SK-N-SH (cell line): ENCODE data around the gene HIRA. TPM values are rescaled to one million over a fixed set of nuclear protein-coding genes. Genes with fewer than 3 reads are reported as not detected.

Experiments
- CTCF ChIA-PET: fragments of 300-600, 350-600 bp; formaldehyde crosslinking; extraction: SDS; loops from one replicate; lab custom pipeline; 2021; lab: Yijun Ruan, JAX
- POLR2A ChIA-PET: fragments of 350-600 bp; sonication (Branson Sonifier 250); formaldehyde crosslinking; extraction: SDS; loops from one replicate; lab custom pipeline; 2020; ENCODE audit warnings: antibody characterized with exemption, inconsistent platforms; lab: Yijun Ruan, JAX
- DNase-seq: peaks from one replicate; pipeline ENCODE4 v3.0.0; 2012
- H2AFZ ChIP-seq: fragments of 200-600 bp; sonication (generic); 2 replicates; pipeline ENCODE4 v1.8.1; 2016; ENCODE audit warnings: antibody characterized with exemption, mild to moderate bottlenecking, low read depth
- H3F3A ChIP-seq: fragments of 200-600 bp; sonication (generic); replicated peaks from 2 replicates; pipeline ENCODE3; 2016; ENCODE audit warnings: antibody characterized with exemption, mild to moderate bottlenecking; ENCODE audit not compliant: insufficient read depth
- H3K27ac ChIP-seq, 2 experiments: fragments of 200-500 bp in 1 of 2; fragments of 200-600 bp in 1 of 2; sonication (Bioruptor generic) in 1 of 2; sonication (generic), shearing (Covaris generic) in 1 of 2; 2 replicates each; pipeline versions ENCODE4 v1.5.1 to v1.6.1; 2014 to 2016; ENCODE audit warnings: low read depth in 2 of 2, inconsistent platforms in 1 of 2, low read length in 1 of 2, mild to moderate bottlenecking in 1 of 2, mixed read lengths in 1 of 2
- H3K27me3 ChIP-seq: fragments of 200-600 bp; sonication (generic), shearing (Covaris generic); 2 replicates; pipeline ENCODE4 v1.6.1; 2016; ENCODE audit warnings: mixed run types; ENCODE audit not compliant: insufficient read depth
- H3K36me3 ChIP-seq, 2 experiments: fragments of 200-500 bp in 1 of 2; fragments of 200-600 bp in 1 of 2; sonication (Bioruptor generic) in 1 of 2; sonication (generic) in 1 of 2; replicated peaks in 1 of 2; 2 replicates each; pipeline versions ENCODE3 to v1.5.1; 2014 to 2016; ENCODE audit warnings: low read length in 1 of 2, mild to moderate bottlenecking in 1 of 2; ENCODE audit not compliant: insufficient read depth in 2 of 2, control insufficient read depth in 1 of 2
- H3K4me1 ChIP-seq, 2 experiments: fragments of 200-500 bp in 1 of 2; fragments of 200-600 bp in 1 of 2; sonication (Bioruptor generic) in 1 of 2; sonication (generic), shearing (Covaris generic) in 1 of 2; 2 replicates each; pipeline versions ENCODE4 v1.5.1 to v1.6.1; 2014 to 2016; ENCODE audit warnings: low read depth in 1 of 2, low read length in 1 of 2, mixed run types in 1 of 2; ENCODE audit not compliant: insufficient read depth in 2 of 2, control insufficient read depth in 1 of 2
- H3K4me2 ChIP-seq: fragments of 200-600 bp; sonication (generic), shearing (Covaris generic); 2 replicates; pipeline ENCODE4 v1.6.1; 2017; ENCODE audit warnings: mixed run types
- H3K4me3 ChIP-seq, 2 experiments: fragments of 200-500 bp in 1 of 2; fragments of 200-600 bp in 1 of 2; sonication (Bioruptor generic) in 1 of 2; sonication (generic), shearing (Covaris generic) in 1 of 2; 2 replicates each; pipeline versions ENCODE4 v1.5.1 to v1.8.1; 2014 to 2016; ENCODE audit warnings: low read depth in 2 of 2, inconsistent platforms in 1 of 2, low read length in 1 of 2, mild to moderate bottlenecking in 1 of 2, mixed read lengths in 1 of 2, moderate library complexity in 1 of 2
- H3K79me2 ChIP-seq: fragments of 200-600 bp; sonication (generic); 2 replicates; pipeline ENCODE4 v1.8.1; 2017; ENCODE audit warnings: mild to moderate bottlenecking; ENCODE audit not compliant: insufficient read depth
- H3K9ac ChIP-seq: fragments of 200-600 bp; sonication (generic); 2 replicates; pipeline ENCODE4 v1.6.1; 2017; ENCODE audit warnings: mixed run types
- H3K9me2 ChIP-seq: fragments of 200-600 bp; sonication (generic); 2 replicates; pipeline ENCODE4 v1.6.1; 2017; ENCODE audit warnings: mixed run types
- H3K9me3 ChIP-seq: fragments of 200-600 bp; sonication (generic); 2 replicates; pipeline ENCODE4 v1.6.1; 2017; ENCODE audit warnings: mixed run types, mild to moderate bottlenecking, moderate library complexity
- H4K20me1 ChIP-seq: fragments of 200-600 bp; sonication (generic); 2 replicates; pipeline ENCODE4 v1.6.1; 2017; ENCODE audit warnings: mild to moderate bottlenecking, mixed run types; ENCODE audit not compliant: insufficient read depth
- ELF1 ChIP-seq: IDR thresholded peaks from 2 replicates; pipeline ENCODE4 v1.4.0; 2012
- EZH2phosphoT487 ChIP-seq: fragments of 200-600 bp; sonication (generic); IDR thresholded peaks from 2 replicates; pipeline ENCODE4 v1.6.1; 2017; ENCODE audit warnings: low read depth, mixed run types, mild to moderate bottlenecking, antibody characterized with exemption, moderate library complexity, borderline replicate concordance
- FOSL2 ChIP-seq: IDR thresholded peaks from 2 replicates; pipeline ENCODE4 v1.4.0; 2012; ENCODE audit warnings: low read depth, mild to moderate bottlenecking, moderate library complexity, borderline replicate concordance
- FOXJ3 ChIP-seq: sonication (generic); formaldehyde crosslinking; IDR thresholded peaks from 2 replicates; pipeline ENCODE4 v1.5.1; 2020; ENCODE audit warnings: mild to moderate bottlenecking, missing genetic modification reagents
- FOXM1 ChIP-seq: IDR thresholded peaks from 2 replicates; pipeline ENCODE4 v1.4.0; 2012; ENCODE audit warnings: low read depth, mild to moderate bottlenecking
- GATA2 ChIP-seq: sonication (generic); formaldehyde crosslinking; IDR thresholded peaks from 2 replicates; pipeline ENCODE4 v1.5.0; 2020; ENCODE audit warnings: mild to moderate bottlenecking, missing genetic modification reagents
- RAD21 ChIP-seq: IDR thresholded peaks from 2 replicates; pipeline ENCODE4 v1.6.1; 2012; ENCODE audit warnings: mild to moderate bottlenecking, low read length
- RCOR1 ChIP-seq: fragments of 150-350 bp; IDR thresholded peaks from 2 replicates; pipeline ENCODE4 v1.6.1; 2017; ENCODE audit warnings: antibody characterized with exemption, low read length
- TAF1 ChIP-seq: IDR thresholded peaks from 2 replicates; pipeline ENCODE4 v1.6.1; 2012; ENCODE audit warnings: low read depth, mild to moderate bottlenecking, low read length, moderate library complexity, borderline replicate concordance
- YY1 ChIP-seq: IDR thresholded peaks from 2 replicates; pipeline ENCODE4 v1.4.0; 2012; ENCODE audit warnings: low read depth, mild to moderate bottlenecking
- WGBS: methylation state at CpG from one replicate; pipeline ENCODE4 v1.1.6; 2017; ENCODE audit warnings: low lambda C conversion rate; 5-methylcytosine and 5-hydroxymethylcytosine counted together
- polyA plus RNA-seq, 3 experiments: library from polyadenylated mRNA; depleted of rRNA; stranded (reverse); fragments of >200 nt; gene quantifications; 2 replicates each; pipeline ENCODE4 v1.2.3, GENCODE V29; 2012
- TF ChIP-seq, protein P1 (sequence below): IDR thresholded peaks from 2 replicates; pipeline ENCODE4 v1.4.0; 2012; ENCODE audit warnings: low read depth, borderline replicate concordance
- TF ChIP-seq, protein P2 (sequence below): IDR thresholded peaks from 2 replicates; pipeline ENCODE4 v1.6.1; 2012; ENCODE audit warnings: mild to moderate bottlenecking, low read depth, low read length, moderate library complexity
- TF ChIP-seq, protein P3 (sequence below): fragments of 150-350 bp; IDR thresholded peaks from 2 replicates; pipeline ENCODE4 v1.6.1; 2016; ENCODE audit warnings: mild to moderate bottlenecking, low read depth, low read length
- TF ChIP-seq, protein P4 (sequence below): IDR thresholded peaks from 2 replicates; pipeline ENCODE4 v1.4.0; 2012; ENCODE audit warnings: low read depth
- TF ChIP-seq, protein P5 (sequence below): fragments of 200-600 bp; sonication (generic); IDR thresholded peaks from 2 replicates; pipeline ENCODE4 v1.6.1; 2017; ENCODE audit warnings: antibody characterized with exemption, mild to moderate bottlenecking, moderate library complexity
- TF ChIP-seq, protein P6 (sequence below): IDR thresholded peaks from 2 replicates; pipeline ENCODE4; 2012

The HIRA gene
- polyA plus RNA-seq, 1 of the 3 experiments (the other 2 are of a cell fraction) = 21.0 TPM

- H2AFZ ChIP-seq = no peak overlapping the region
- H3K9me2 ChIP-seq = no peaks in the 10 kb centered on the region
- DNase-seq = no peak
- no peaks in the 10 kb centered on the region for H3K4me1 ChIP-seq
- H3K4me3 ChIP-seq = no peak overlapping the region
- H4K20me1 ChIP-seq = no peaks in the 10 kb centered on the region
- peaks cover 10 to 67% of the 10 kb centered on the region in 2 experiments for H3K36me3 ChIP-seq
- CTCF ChIA-PET = no interaction called here
- peaks cover 5% of the 10 kb centered on the region for H3K9me3 ChIP-seq
- H3K9ac ChIP-seq = no peak overlapping the region
- H3K79me2 ChIP-seq = 0 out of 2 replicates have a peak, but pooled peaks cover 6% of the 10 kb centered on the region
- POLR2A ChIA-PET = no interaction called here
- H3K27ac ChIP-seq = no peak overlapping the region
- no peaks in the 10 kb centered on the region for H3K27me3 ChIP-seq
- no peaks in the 10 kb centered on the region for H3F3A ChIP-seq
- no peak overlapping the region for H3K4me2 ChIP-seq
- WGBS = 64% methylated on average over 3 of the region's 3 CpGs
- no peak for TF ChIP-seq FOXJ3 (CRISPR knock-in tag)
- TF ChIP-seq FOXM1 = no peak
- TF ChIP-seq RCOR1 = no peak
- no peak for TF ChIP-seq EZH2phosphoT487
- TF ChIP-seq, protein P1, sequence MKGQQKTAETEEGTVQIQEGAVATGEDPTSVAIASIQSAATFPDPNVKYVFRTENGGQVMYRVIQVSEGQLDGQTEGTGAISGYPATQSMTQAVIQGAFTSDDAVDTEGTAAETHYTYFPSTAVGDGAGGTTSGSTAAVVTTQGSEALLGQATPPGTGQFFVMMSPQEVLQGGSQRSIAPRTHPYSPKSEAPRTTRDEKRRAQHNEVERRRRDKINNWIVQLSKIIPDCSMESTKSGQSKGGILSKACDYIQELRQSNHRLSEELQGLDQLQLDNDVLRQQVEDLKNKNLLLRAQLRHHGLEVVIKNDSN = no peak
- TF ChIP-seq, protein P2, sequence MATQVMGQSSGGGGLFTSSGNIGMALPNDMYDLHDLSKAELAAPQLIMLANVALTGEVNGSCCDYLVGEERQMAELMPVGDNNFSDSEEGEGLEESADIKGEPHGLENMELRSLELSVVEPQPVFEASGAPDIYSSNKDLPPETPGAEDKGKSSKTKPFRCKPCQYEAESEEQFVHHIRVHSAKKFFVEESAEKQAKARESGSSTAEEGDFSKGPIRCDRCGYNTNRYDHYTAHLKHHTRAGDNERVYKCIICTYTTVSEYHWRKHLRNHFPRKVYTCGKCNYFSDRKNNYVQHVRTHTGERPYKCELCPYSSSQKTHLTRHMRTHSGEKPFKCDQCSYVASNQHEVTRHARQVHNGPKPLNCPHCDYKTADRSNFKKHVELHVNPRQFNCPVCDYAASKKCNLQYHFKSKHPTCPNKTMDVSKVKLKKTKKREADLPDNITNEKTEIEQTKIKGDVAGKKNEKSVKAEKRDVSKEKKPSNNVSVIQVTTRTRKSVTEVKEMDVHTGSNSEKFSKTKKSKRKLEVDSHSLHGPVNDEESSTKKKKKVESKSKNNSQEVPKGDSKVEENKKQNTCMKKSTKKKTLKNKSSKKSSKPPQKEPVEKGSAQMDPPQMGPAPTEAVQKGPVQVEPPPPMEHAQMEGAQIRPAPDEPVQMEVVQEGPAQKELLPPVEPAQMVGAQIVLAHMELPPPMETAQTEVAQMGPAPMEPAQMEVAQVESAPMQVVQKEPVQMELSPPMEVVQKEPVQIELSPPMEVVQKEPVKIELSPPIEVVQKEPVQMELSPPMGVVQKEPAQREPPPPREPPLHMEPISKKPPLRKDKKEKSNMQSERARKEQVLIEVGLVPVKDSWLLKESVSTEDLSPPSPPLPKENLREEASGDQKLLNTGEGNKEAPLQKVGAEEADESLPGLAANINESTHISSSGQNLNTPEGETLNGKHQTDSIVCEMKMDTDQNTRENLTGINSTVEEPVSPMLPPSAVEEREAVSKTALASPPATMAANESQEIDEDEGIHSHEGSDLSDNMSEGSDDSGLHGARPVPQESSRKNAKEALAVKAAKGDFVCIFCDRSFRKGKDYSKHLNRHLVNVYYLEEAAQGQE = no peak
- TF ChIP-seq, protein P3, sequence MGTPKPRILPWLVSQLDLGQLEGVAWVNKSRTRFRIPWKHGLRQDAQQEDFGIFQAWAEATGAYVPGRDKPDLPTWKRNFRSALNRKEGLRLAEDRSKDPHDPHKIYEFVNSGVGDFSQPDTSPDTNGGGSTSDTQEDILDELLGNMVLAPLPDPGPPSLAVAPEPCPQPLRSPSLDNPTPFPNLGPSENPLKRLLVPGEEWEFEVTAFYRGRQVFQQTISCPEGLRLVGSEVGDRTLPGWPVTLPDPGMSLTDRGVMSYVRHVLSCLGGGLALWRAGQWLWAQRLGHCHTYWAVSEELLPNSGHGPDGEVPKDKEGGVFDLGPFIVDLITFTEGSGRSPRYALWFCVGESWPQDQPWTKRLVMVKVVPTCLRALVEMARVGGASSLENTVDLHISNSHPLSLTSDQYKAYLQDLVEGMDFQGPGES = no peak
- TF ChIP-seq TAF1 = no peak
- no peak for TF ChIP-seq RAD21
- TF ChIP-seq YY1 = no peak
- TF ChIP-seq GATA2 (CRISPR knock-in tag) = no peak
- TF ChIP-seq, protein P4, sequence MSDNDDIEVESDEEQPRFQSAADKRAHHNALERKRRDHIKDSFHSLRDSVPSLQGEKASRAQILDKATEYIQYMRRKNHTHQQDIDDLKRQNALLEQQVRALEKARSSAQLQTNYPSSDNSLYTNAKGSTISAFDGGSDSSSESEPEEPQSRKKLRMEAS = no peak
- TF ChIP-seq, protein P5, sequence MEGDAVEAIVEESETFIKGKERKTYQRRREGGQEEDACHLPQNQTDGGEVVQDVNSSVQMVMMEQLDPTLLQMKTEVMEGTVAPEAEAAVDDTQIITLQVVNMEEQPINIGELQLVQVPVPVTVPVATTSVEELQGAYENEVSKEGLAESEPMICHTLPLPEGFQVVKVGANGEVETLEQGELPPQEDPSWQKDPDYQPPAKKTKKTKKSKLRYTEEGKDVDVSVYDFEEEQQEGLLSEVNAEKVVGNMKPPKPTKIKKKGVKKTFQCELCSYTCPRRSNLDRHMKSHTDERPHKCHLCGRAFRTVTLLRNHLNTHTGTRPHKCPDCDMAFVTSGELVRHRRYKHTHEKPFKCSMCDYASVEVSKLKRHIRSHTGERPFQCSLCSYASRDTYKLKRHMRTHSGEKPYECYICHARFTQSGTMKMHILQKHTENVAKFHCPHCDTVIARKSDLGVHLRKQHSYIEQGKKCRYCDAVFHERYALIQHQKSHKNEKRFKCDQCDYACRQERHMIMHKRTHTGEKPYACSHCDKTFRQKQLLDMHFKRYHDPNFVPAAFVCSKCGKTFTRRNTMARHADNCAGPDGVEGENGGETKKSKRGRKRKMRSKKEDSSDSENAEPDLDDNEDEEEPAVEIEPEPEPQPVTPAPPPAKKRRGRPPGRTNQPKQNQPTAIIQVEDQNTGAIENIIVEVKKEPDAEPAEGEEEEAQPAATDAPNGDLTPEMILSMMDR = no peak
- TF ChIP-seq ELF1 = no peak
- no peak for TF ChIP-seq FOSL2
- TF ChIP-seq, protein P6, sequence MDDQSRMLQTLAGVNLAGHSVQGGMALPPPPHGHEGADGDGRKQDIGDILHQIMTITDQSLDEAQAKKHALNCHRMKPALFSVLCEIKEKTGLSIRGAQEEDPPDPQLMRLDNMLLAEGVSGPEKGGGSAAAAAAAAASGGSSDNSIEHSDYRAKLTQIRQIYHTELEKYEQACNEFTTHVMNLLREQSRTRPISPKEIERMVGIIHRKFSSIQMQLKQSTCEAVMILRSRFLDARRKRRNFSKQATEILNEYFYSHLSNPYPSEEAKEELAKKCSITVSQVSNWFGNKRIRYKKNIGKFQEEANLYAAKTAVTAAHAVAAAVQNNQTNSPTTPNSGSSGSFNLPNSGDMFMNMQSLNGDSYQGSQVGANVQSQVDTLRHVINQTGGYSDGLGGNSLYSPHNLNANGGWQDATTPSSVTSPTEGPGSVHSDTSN = no peak
Observed at GRCh38 chr22:19341500-19341899, 90.0 kb downstream of the HIRA start.
